Heart left ventricle (tissue), 16 donors: Measurements from ENCODE around the gene ACACA. TPM values are rescaled to one million over a fixed set of nuclear protein-coding genes. Genes with fewer than 3 reads are reported as not detected.

Experiments
- ATAC-seq, 4 donors: fragments of 200-7000 bp; cut with Tn5 transposase; one replicate each; pipeline ENCODE4 v1.9.1; 2020 to 2022; ENCODE audit warnings: moderate library complexity in 4 of 4, mild to moderate bottlenecking in 3 of 4, moderate number of reproducible peaks in 1 of 4
- DNase-seq, 5 donors: peaks; one replicate each; pipeline ENCODE4 v3.0.0-alpha.2; 2020
- H3K27ac ChIP-seq, 12 donors: fragments of 200-600 bp; sonication (generic) in 4 of 12; one replicate each; pipeline versions ENCODE4 v1.5.0 to v1.8.0; 2016 to 2022; ENCODE audit warnings: mild to moderate bottlenecking in 2 of 12
- H3K27me3 ChIP-seq, 9 donors: fragments of 200-600 bp; sonication (generic) in 2 of 9; one replicate each; pipeline versions ENCODE4 v1.5.1 to v1.8.0; 2016 to 2022; ENCODE audit warnings: mild to moderate bottlenecking in 3 of 9
- H3K36me3 ChIP-seq, 9 donors: fragments of 200-600 bp; sonication (generic) in 2 of 9; one replicate each; pipeline versions ENCODE4 v1.5.0 to v1.8.0; 2018 to 2022; ENCODE audit warnings: mild to moderate bottlenecking in 2 of 9
- H3K4me1 ChIP-seq, 12 donors: fragments of 200-600 bp; sonication (generic) in 4 of 12; one replicate each; pipeline versions ENCODE4 v1.5.0 to v1.8.0; 2016 to 2022; ENCODE audit warnings: mild to moderate bottlenecking in 3 of 12
- H3K4me3 ChIP-seq, 12 donors: fragments of 200-600 bp; sonication (generic) in 4 of 12; one replicate each; pipeline versions ENCODE4 v1.5.0 to v1.8.0; 2017 to 2022; ENCODE audit warnings: mild to moderate bottlenecking in 9 of 12, moderate library complexity in 4 of 12
- H3K9me3 ChIP-seq, 12 donors: fragments of 200-600 bp; sonication (generic) in 4 of 12; one replicate each; pipeline versions ENCODE4 v1.5.0 to v1.8.0; 2016 to 2022; ENCODE audit warnings: mild to moderate bottlenecking in 1 of 12
- POLR2A ChIP-seq, 2 donors: fragments of 450-650 bp; IDR thresholded peaks; one replicate each; pipeline ENCODE4 v1.6.1; 2017; ENCODE audit warnings: antibody characterized with exemption in 2 of 2, mild to moderate bottlenecking in 2 of 2, moderate library complexity in 2 of 2
- WGBS, 4 donors: extraction: QIAGEN DNeasy Blood & Tissue Kit in 2 of 4; methylation state at CpG; one replicate each; pipeline versions ENCODE4 v1.1.5 to v1.1.7; 2013 to 2018; 5-methylcytosine and 5-hydroxymethylcytosine counted together
- intact Hi-C, 10 donors: fragments of 100-400 bp; cut with DNase I; formaldehyde crosslinking; loops; one replicate each; pipeline versions ENCODE4 v1.11.1 to v1.14.2; 2022
- polyA plus RNA-seq, 2 donors: library from polyadenylated mRNA; stranded (reverse); fragments of 200-250 nt; gene quantifications; one replicate each; pipeline ENCODE4 v1.2.3, GENCODE V29; 2013
- total RNA-seq, 9 donors: library from RNA; depleted of rRNA in 2 of 9; stranded (reverse); fragments of >200 nt in 2 of 9; fragmentation: NEBNext Ultra II Directional in 3 of 9; extraction: Animal tissue kit (Norgen Biotek cat#: 25700) in 3 of 9; gene quantifications; one replicate each; pipeline versions ENCODE4 v1.1.0 to v1.2.4, GENCODE V29; 2016 to 2023
- TF ChIP-seq, protein P1 (sequence below), 12 donors: fragments of 200-600 bp; sonication (generic) in 4 of 12; IDR thresholded peaks; one replicate each; pipeline versions ENCODE4 v1.5.0 to v1.8.0; 2018 to 2022; ENCODE audit warnings: antibody characterized with exemption in 12 of 12, mild to moderate bottlenecking in 5 of 12
- donor health status: ischemic (EF 13 %, LVEDD 7.1; RV severe dilation, severe dysfunction).
- donor health status: healthy with polysubstance abuse.
- donor health status: DM: no; HTN: yes; CAD: no.
- donor health status: DM: no; HTN: no; CAD: no.
- donor health status: ischemic (EF 25% LVEDD 6.9; RV normal size, moderate dysfunction).
- donor health status: ischemic (EF 25% LVEDD 5.7; RV mildly dilated, moderate dysfunction).
- donor health status: healthy.
- donor health status: DM: yes; HTN: yes; CAD: no.
- donor health status: ischemic (EF 35%, LVEDD 5.7; RV mildly dilated, moderate dysfunction).
- donor health status: nonischemic (EF 11% LVEDD 7.7; RV severe dilation, severe dysfunction).
- donor health status: DM: yes; HTN: yes; CAD: no.
- donor health status: PGD.
- donor health status: ischemic (EF 29% LVEDD 5.4; RV normal size, mild dysfunction).
- donor health status: nonischemic (EF 23%, LVEDD 6.1; RV moderate dilation, normal function).

The ACACA gene
- total and polyA plus RNA-seq, 11 donors: 6.2 to 33.0 (median 15.8) TPM

DNA sequence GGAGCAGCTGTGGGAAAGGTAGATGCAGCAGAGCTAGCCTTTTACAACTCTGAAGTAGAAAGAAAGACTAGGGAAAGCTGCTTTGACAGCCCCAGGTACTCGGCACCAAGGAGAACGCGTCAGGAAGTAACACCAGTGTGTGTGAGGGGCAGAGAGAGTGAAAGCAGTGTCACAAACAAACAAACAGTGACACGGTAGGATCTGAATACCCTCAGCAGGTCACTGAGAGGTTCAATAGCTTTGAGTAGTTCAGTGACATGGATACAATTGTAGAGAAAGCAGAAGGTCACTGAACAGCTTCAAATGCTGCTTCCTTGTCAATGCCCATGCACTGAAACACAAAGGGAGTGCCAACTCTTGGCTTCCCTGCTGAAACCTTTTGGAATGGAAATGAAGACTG is 181.2 kb downstream of the ACACA start:
- H3K36me3 ChIP-seq: peaks cover 0 to 74% (median 35%) of the 10 kb centered on the region in 9 donors
- 74 to 82% (median 79%) methylated on average over 4 of the region's 4 CpGs for WGBS, 4 donors
- DNase-seq (no peak), ATAC-seq (no peak)
- no peak overlapping the region for H3K4me3 ChIP-seq
- no peak for TF ChIP-seq POLR2A (IDR thresholded peaks at IDR 0.05)
- TF ChIP-seq, protein P1, sequence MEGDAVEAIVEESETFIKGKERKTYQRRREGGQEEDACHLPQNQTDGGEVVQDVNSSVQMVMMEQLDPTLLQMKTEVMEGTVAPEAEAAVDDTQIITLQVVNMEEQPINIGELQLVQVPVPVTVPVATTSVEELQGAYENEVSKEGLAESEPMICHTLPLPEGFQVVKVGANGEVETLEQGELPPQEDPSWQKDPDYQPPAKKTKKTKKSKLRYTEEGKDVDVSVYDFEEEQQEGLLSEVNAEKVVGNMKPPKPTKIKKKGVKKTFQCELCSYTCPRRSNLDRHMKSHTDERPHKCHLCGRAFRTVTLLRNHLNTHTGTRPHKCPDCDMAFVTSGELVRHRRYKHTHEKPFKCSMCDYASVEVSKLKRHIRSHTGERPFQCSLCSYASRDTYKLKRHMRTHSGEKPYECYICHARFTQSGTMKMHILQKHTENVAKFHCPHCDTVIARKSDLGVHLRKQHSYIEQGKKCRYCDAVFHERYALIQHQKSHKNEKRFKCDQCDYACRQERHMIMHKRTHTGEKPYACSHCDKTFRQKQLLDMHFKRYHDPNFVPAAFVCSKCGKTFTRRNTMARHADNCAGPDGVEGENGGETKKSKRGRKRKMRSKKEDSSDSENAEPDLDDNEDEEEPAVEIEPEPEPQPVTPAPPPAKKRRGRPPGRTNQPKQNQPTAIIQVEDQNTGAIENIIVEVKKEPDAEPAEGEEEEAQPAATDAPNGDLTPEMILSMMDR (IDR thresholded peaks at IDR 0.05): no peak
- no peak overlapping the region for H3K27ac ChIP-seq
- no peaks in the 10 kb centered on the region for H3K9me3 ChIP-seq
- no peaks in the 10 kb centered on the region for H3K27me3 ChIP-seq
- no peaks in the 10 kb centered on the region for H3K4me1 ChIP-seq
- intact Hi-C loops: loop anchor here in 1 of 10 donors (10.0 kb wide), 1 partner anchor 601 kb away; no protein-coding TSS in a partner anchor

DNA sequence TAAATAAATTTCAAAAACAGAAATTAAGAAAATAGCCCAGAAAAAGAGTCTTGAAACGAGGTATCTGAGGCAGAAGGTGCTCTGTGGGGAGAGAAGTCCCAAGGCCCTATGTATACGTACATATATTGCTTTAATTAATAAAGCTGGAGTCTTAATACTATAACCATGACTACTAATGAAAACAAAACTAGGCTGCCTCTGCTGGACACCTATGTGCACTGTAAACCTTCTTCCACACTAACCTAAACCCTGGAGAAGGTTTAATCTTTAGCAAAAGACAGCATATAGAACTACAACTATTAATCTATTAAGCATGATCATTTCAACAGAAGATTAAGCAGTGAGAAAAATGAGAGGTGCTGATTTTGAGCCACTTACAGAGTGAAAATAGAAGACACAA is 184.8 kb downstream of the ACACA start:
- Histone ChIP-seq H3K27me3 (no peaks in the 10 kb centered on the region), H3K36me3 (peaks cover 0 to 91% (median 42%) of the 10 kb centered on the region in 9 donors), H3K4me3 (no peak overlapping the region), H3K27ac (no peak overlapping the region), H3K4me1 (no peaks in the 10 kb centered on the region), H3K9me3 (no peaks in the 10 kb centered on the region)
- ATAC-seq (no peak), DNase-seq (no peak)
- 89 to 95% (median 95%) methylated on average over 2 of the region's 2 CpGs for WGBS, 4 donors
- TF ChIP-seq, protein P1 (IDR thresholded peaks at IDR 0.05): no peak
- TF ChIP-seq POLR2A (IDR thresholded peaks at IDR 0.05): no peak
- intact Hi-C loops: loop anchor here in 1 of 10 donors (10.0 kb wide), 1 partner anchor 597 kb away; no protein-coding TSS in a partner anchor

DNA sequence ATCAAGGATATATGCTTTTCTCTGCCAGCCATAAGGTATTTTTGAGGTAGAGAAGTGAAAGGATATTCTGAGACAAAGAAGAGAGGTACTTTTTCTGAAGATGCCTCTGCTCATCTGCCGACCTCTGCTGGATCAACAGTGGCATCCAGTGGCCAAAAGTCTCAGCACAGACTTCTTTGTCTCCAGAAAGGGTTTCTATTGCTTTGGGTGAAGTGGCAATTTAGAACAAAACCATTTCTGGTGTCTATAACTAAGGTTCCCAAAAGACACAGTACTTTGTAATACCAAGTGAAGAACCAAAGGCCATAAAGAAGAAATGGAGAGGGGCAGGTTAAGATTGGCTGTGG is 186.1 kb downstream of the ACACA start:
- intact Hi-C loops: loop anchor here in 1 of 10 donors (10.0 kb wide), 1 partner anchor 596 kb away; no protein-coding TSS in a partner anchor
- no peak overlapping the region for H3K27ac ChIP-seq
- H3K4me1 ChIP-seq: no peaks in the 10 kb centered on the region
- H3K4me3 ChIP-seq: no peak overlapping the region
- 32 to 49% (median 41%) methylated on average over 1 of the region's 1 CpG for WGBS, 4 donors
- ATAC-seq: no peak
- H3K27me3 ChIP-seq: no peaks in the 10 kb centered on the region
- DNase-seq: no peak
- H3K36me3 ChIP-seq: peaks cover 0 to 91% (median 34%) of the 10 kb centered on the region in 9 donors
- no peak for TF ChIP-seq POLR2A (IDR thresholded peaks at IDR 0.05)
- TF ChIP-seq, protein P1 (IDR thresholded peaks at IDR 0.05): peak in 7 of 12 donors; percentile 12 to 38 (median 26)
- H3K9me3 ChIP-seq: no peaks in the 10 kb centered on the region

DNA sequence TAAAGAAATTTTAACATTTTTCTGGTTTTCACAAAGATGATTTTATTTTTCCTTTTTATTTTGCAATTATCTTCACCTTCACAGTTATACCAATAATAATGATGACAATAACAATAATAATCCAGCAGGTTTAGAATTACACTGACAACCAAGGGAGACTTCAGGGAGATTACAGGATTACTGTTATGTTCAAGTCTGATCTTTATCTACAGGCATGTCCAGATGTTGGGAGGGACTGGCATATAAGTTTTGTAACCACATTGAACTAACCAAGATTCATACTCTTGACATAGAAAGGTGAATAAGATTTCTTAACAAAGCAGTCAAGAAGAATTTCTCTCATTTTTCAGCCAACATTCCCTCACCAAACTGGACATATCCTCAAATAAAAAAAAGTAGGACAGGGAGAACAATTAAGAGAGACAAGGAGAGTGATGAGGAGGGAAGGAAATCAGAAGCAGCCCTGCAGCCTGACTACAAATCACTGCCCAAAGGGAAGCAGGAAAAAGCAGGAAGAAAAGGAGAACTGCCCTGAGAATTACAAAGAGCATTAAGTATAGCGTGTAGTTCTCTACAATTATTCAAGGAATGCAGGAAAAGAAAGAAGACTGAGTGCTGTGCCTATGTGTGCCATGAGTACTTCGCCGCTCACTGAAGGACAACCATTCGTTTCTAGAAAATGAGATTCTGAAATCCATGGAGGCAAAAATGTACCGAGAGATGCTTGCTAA is 186.6 kb downstream of the ACACA start:
- Histone ChIP-seq H3K27me3 (no peaks in the 10 kb centered on the region), H3K27ac (no peak overlapping the region), H3K4me1 (no peaks in the 10 kb centered on the region), H3K36me3 (peaks cover 0 to 91% (median 28%) of the 10 kb centered on the region in 9 donors), H3K9me3 (no peaks in the 10 kb centered on the region), H3K4me3 (no peak overlapping the region)
- TF ChIP-seq, protein P1 (IDR thresholded peaks at IDR 0.05): no peak
- no peak for TF ChIP-seq POLR2A (IDR thresholded peaks at IDR 0.05)
- WGBS, 4 donors: 86 to 91% (median 89%) methylated on average over 5 of the region's 5 CpGs
- ATAC-seq (no peak), DNase-seq (no peak)
- intact Hi-C loops: loop anchor here in 1 of 10 donors (10.0 kb wide), 1 partner anchor 595 kb away; no protein-coding TSS in a partner anchor
